ENCODE measurements around the gene DMTF1. TPM values are rescaled to one million over a fixed set of nuclear protein-coding genes. Genes with fewer than 3 reads are reported as not detected.
"Not testable (repeated sequence)": the region's sequence is repeated elsewhere in the genome, so short reads cannot be mapped to it uniquely, and the experiment has no call there.

Gene DMTF1
- total RNA-seq, 1 experiment from 2014 or later: 25.4 TPM

DNA sequence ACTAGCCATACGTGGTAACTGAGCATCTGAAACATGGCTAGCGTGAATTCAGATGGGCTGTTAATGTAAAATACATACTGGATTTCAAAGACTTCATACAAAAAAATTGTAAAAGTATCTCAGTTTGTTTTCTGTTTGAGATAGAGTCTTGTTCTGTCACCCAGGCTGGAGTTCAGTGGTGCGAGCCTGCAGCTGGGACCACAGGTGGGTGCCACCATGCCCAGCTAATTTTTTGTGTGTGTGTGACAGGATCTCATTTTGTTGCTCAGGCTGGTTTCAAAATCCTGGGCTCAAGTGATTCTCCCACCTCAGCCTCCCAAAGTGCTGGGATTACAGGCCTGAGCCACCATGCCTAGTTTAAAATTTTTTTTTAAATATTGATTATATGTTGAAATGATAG lies 62.8 kb downstream of the DMTF1 start:
- DNase-seq (ENCODE audit: low read depth): no peak
- in situ Hi-C loops (cut with HindIII; ENCODE audit: low pct_unique_long_range_greater_than_20kb, low sequenced_read_pairs): no loop called here

GRCh38 chr7:87216701-87217508 lies 64.7 kb downstream of the DMTF1 start:
- peak; percentile 82 for DNase-seq (ENCODE audit: low read depth)
- in situ Hi-C loops (cut with HindIII; ENCODE audit: low pct_unique_long_range_greater_than_20kb, low sequenced_read_pairs): no loop called here

DNA sequence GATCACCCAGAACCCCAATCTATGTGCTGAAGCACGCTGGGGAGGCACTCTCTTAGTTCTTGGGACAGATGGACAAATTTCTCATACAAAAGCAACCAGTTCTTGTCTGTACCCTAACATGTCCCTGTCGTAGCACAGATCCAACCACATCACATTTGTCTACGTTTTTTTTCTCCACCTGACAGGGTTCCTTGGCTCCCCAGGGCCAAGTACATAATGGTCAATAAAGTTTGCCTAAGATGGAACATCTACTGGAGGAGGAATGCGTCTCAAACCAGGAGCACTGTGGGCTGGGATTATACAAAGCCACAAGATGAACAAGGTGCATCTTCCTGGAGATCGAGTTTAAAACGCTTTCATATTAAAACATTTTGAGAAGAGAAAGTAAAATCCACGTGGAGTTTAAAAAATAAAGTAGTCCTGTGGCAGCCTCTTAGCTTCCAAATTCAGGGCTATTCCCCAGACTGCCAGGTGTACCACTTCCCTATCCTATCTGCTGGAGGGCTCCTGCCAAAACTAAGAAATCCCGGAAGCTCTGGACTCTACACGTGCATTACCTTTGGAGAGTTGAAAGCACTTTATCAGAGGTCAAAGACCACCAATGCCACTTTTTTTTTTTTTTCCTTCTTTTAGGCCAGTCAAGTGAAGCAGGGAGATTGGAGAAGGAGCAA lies 65.9 kb downstream of the DMTF1 start:
- in situ Hi-C loops (cut with HindIII; ENCODE audit: low pct_unique_long_range_greater_than_20kb, low sequenced_read_pairs): no loop called here
- DNase-seq (ENCODE audit: low read depth): peak; percentile 14

DNA sequence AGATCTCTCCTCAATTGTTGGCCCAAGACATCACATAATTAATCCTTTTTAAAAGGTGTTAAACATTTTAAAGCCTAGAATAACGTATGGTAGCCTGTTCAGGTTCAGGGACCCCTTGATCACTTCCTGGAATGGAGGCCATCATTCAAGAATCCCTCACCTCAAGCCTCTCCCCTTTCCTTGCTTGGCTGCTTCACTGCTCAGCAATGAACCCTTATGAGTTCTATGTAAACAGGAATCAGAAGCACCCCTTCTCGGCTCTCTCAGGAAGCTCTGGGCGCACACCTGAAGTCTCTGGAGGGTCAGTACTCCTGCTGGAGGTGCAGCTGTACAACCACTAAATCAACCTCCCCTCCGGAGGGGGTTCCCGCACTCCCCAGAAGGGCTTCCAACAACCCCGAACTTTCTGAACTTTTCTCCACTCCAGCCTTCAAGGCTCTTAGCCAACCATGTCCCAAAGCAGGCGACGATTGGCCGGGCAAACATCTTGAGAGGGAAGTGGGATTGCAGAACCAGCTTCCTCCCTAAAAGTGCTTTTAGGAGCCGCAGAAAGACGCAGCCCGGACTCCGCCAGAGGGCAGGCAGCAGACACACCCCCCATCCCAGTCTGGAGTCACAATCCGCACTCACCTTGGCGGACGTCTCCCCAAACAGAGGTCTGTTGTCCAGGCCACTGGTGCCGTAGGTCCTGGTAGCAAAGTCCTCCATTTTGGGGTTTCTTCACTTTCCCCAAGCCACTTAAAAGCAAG lies 66.7 kb downstream of the DMTF1 start:
- in situ Hi-C loops (cut with HindIII; ENCODE audit: low pct_unique_long_range_greater_than_20kb, low sequenced_read_pairs): no loop called here
- peak; percentile 65 for DNase-seq (ENCODE audit: low read depth)

DNA sequence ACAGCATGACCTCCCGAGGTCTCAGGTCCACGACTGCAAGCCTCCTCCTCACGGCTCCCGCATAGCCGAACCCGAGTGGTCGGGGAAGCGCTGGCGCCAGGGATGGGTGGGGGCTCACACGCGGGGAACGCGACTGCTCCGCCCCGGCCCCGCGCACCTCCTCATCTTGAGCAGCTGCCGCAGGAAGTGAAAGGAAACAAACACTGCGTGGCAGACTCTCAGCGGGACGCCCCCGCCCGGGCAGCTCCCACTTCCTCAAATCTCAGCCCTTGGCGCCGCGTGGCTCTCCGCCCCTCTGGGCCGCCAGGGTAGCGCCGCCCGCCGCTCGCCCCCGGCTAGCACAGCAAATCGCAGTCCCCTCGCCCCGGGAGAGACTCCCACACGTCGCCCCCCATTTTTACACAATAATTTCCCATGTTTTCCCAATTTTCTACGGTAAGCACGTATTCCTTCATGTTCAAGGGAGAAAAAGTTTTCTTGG lies 67.3 kb downstream of the DMTF1 start, which contains the start of gene TMEM243:
Gene TMEM243 (minus strand): TSS at position 188 of the 481 bp plus-strand sequence. CDS start 229 bp downstream, outside the sequence.
- in situ Hi-C loops (cut with HindIII; ENCODE audit: low pct_unique_long_range_greater_than_20kb, low sequenced_read_pairs): no loop called here
- DNase-seq (ENCODE audit: low read depth): no peak

- in situ Hi-C loops (cut with HindIII; ENCODE audit: low pct_unique_long_range_greater_than_20kb, low sequenced_read_pairs): no loop called here
- DNase-seq (ENCODE audit: low read depth): peak; percentile 86
Measured at GRCh38 chr7:87220026-87220733, 67.9 kb downstream of the DMTF1 start.

DNA sequence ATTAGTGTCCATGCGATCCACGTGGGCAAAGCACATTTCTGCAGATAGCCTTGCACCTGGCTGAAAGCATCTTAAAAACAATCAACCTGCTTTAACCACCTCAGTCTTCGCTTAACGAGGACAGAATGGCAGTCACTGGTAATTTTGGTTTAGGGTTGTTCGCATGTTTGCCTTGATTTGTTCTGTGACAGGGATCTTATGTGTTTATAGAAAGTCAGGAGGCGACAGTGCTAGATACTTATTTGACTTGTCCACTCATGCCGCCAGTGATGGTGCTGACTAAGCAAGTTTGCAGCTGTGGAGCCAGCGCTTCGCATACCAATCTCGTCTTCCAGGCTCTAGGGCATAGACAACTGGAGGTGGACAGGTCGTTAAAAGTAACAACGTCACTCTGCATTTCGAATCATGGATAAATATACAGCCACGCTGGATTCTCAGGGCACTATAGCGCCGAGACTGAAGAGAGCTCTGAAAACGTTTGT lies 68.5 kb downstream of the DMTF1 start:
- no peak for DNase-seq (ENCODE audit: low read depth)
- in situ Hi-C loops (cut with HindIII; ENCODE audit: low pct_unique_long_range_greater_than_20kb, low sequenced_read_pairs): no loop called here

- DNase-seq (ENCODE audit: low read depth): no peak
- in situ Hi-C loops (cut with HindIII; ENCODE audit: low pct_unique_long_range_greater_than_20kb, low sequenced_read_pairs): no loop called here
Measured at GRCh38 chr7:87223666-87224065, 71.4 kb downstream of the DMTF1 start.

DNA sequence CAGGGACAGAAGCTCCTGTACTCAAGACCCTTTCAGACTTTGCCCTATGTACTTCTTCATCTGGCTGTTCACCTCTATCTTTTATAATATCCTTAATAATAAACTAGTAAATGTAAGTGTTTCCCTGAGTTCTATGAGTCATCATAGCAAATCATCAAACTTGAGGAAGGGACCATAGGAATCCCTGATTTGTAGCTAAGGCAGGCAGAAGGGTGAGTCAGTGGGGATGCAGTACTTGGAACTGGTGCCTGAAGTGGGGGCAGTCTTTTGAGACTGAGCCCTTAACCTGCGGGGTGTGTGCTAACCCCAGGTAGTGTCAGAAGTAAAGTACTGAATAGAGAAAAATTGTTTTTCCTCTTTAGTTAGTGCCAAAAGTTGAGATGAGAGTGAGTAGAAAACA lies 73.4 kb downstream of the DMTF1 start:
- DNase-seq (ENCODE audit: low read depth): peak; percentile 46
- in situ Hi-C loops (cut with HindIII; ENCODE audit: low pct_unique_long_range_greater_than_20kb, low sequenced_read_pairs): no loop called here

DNA sequence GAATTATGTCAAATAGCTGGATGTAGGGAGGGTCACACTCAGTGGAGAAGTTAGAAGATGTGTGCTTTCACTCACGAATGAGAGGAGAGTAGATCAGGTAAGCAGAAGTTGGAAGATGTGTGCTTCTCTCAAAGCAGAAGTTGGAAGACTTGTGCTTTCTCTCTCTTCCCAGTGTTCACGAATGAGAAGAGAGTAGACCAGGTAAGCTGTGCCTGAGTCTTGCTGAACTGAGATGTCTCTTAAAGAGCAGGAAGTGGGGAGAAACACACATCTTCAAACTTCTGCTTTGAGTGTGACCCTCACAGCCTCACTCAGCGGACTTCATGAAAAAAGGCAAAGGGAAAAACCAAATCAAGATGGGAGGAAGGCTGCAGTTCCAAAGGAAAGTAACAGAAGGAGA lies 74.2 kb downstream of the DMTF1 start:
- in situ Hi-C loops (cut with HindIII; ENCODE audit: low pct_unique_long_range_greater_than_20kb, low sequenced_read_pairs): no loop called here
- no peak for DNase-seq (ENCODE audit: low read depth)

DNA sequence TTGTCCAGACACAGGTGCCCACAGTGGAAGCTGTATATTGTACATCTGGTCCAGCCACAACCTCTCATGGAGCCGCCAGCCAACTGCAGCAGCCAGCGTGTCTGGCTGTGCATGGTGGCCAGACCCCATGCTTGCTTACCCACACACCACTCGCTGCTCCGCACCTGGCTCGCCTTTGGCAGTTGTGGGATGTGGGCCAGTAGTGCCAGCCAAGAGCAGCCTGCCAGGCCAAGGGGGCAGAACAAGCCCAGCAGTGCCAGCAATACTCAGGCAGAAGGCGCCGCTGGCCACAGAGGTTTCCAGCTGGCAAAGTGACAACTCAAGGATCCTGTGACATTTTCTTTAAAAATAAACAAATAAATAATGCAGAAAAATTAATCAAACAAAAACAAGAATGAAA lies 79.0 kb downstream of the DMTF1 start:
- in situ Hi-C loops (cut with HindIII; ENCODE audit: low pct_unique_long_range_greater_than_20kb, low sequenced_read_pairs): no loop called here
- DNase-seq (ENCODE audit: low read depth): no peak

DNA sequence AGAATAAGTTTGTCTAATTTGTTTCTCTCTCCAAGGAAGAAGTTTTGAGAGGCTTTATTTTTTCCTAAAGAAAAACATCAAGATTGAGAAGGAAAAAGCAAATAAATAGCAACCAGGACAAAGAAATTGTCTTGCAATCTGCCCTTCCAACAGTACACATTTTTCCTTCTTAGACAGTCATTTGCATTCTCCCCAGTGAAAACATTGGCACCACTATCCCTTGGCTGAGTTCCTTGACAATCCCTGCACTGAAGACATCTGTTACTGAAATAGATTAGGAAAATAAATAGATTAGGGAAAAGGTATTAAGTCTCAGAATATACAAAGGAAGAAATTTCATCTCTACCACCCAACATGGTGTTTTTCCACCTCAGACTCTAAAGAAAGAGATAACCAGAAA lies 79.5 kb downstream of the DMTF1 start:
- in situ Hi-C loops (cut with HindIII; ENCODE audit: low pct_unique_long_range_greater_than_20kb, low sequenced_read_pairs): no loop called here
- DNase-seq (ENCODE audit: low read depth): no peak

DNA sequence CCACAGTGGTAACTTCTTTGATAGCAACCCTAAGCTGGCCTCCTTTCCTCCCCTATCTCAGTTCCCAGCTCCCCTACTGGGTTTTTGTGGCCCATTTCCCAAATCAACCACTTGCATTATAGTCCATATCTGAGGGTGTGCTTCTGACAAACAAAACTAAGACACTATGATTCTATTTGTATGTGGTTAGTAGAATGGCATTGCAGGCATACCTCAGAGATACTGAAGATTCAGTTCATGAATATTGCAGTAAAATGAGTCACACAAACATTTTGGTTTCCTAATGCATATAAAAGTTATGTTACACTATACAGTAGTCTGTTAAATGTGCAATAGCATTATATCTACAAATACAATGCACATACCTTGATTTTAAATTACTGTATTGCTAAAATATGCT lies 82.7 kb downstream of the DMTF1 start:
- no peak for DNase-seq (ENCODE audit: low read depth)

GRCh38 chr7:87238464-87239051 lies 86.3 kb downstream of the DMTF1 start:
- in situ Hi-C loops (cut with HindIII; ENCODE audit: low pct_unique_long_range_greater_than_20kb, low sequenced_read_pairs): not testable (repeated sequence)

More for the DNA sequence above, 82.7 kb downstream of the DMTF1 start:
- in situ Hi-C loops (cut with HindIII; ENCODE audit: low pct_unique_long_range_greater_than_20kb, low sequenced_read_pairs): no loop called here

DNA sequence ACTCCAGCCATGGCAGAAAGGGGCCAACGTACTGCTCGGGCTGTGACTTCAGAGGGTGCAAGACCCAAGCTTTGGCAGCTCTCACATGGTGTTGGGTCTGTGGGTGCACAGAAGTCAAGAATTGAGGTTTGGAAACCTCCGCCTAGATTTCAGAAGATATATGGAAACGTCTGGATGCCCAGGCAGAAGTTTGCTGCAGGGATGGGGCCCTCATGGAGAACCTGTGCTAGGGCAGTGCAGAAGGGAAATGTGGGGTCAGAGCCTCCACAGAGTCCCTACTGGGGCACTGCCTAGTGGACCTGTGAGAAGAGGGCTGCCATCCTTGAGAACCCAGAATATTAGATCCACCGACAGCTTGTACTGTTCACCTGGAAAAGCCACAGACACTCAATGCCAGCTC lies 93.4 kb downstream of the DMTF1 start:
- in situ Hi-C loops (cut with HindIII; ENCODE audit: low pct_unique_long_range_greater_than_20kb, low sequenced_read_pairs); DNase-seq (ENCODE audit: low read depth): not testable (repeated sequence)

More at GRCh38 chr7:87238464-87239051, 86.3 kb downstream of the DMTF1 start:
- DNase-seq (ENCODE audit: low read depth): not testable (repeated sequence)
